Osteoblast (primary cell): Measurements from ENCODE around the gene COX6A1. TPM values are rescaled to one million over a fixed set of nuclear protein-coding genes. Genes with fewer than 3 reads are reported as not detected.

Experiments used
- DNase-seq: peaks from one replicate; pipeline ENCODE4 v3.0.0; 2011; ENCODE audit warnings: low spot score, mixed read lengths; ENCODE audit not compliant: insufficient read length; ENCODE audit errors: missing footprints
- H2AFZ ChIP-seq: 2 replicates; pipeline ENCODE4 v1.6.0; 2011; ENCODE audit warnings: mild to moderate bottlenecking, low read length
- H3K27ac ChIP-seq: 2 replicates; pipeline ENCODE4 v1.5.1; 2011; ENCODE audit warnings: mild to moderate bottlenecking, low read depth, low read length, moderate library complexity
- H3K27me3 ChIP-seq: 2 replicates; pipeline ENCODE4 v1.6.0; 2012; ENCODE audit warnings: mild to moderate bottlenecking, control low read depth, inconsistent platforms, low read length, moderate library complexity; ENCODE audit not compliant: insufficient read depth
- H3K36me3 ChIP-seq: 2 replicates; pipeline ENCODE4 v1.5.1; 2011; ENCODE audit warnings: mild to moderate bottlenecking, low read length, control low read depth, moderate library complexity; ENCODE audit not compliant: insufficient read depth
- H3K4me1 ChIP-seq: 2 replicates; pipeline ENCODE4 v1.5.1; 2011; ENCODE audit warnings: mild to moderate bottlenecking, low read length, control low read depth, moderate library complexity; ENCODE audit not compliant: insufficient read depth
- H3K4me2 ChIP-seq: 2 replicates; pipeline ENCODE4 v1.6.0; 2011; ENCODE audit warnings: mild to moderate bottlenecking, low read length; ENCODE audit not compliant: insufficient read depth
- H3K4me3 ChIP-seq: fragments of 200-600 bp; sonication (generic); 3 replicates; pipeline ENCODE4 v1.5.1; 2012; ENCODE audit warnings: mild to moderate bottlenecking, low read length, inconsistent platforms; ENCODE audit not compliant: insufficient read depth
- H3K79me2 ChIP-seq: 2 replicates; pipeline ENCODE4 v1.6.0; 2012; ENCODE audit warnings: mild to moderate bottlenecking, low read length, control low read depth, inconsistent platforms; ENCODE audit not compliant: insufficient read depth
- H3K9me3 ChIP-seq: 2 replicates; pipeline ENCODE4 v1.5.1; 2011; ENCODE audit warnings: low read depth, low read length, control low read depth
- H4K20me1 ChIP-seq: 2 replicates; pipeline ENCODE4 v1.6.0; 2012; ENCODE audit warnings: mild to moderate bottlenecking, low read length, control low read depth; ENCODE audit not compliant: insufficient read depth
- CTCF ChIP-seq: IDR thresholded peaks from 2 replicates; pipeline ENCODE4 v1.5.1; 2011; ENCODE audit warnings: mild to moderate bottlenecking, low read depth, low read length, moderate library complexity; ENCODE audit errors: extremely low read depth
- total RNA-seq: library from RNA; depleted of rRNA; stranded (reverse); fragments of >200 nt; gene quantifications from 2 replicates; pipeline ENCODE4 v1.2.3, GENCODE V29; 2012

Gene COX6A1
- total RNA-seq, 1 donor: 256 TPM

- Histone ChIP-seq H3K36me3 (peaks cover 17% of the 10 kb centered on the region), H3K4me2 (peak overlapping the region; percentile 89), H2AFZ (peak overlapping the region; percentile 87), H3K27me3 (no peaks in the 10 kb centered on the region), H3K27ac (peak overlapping the region; percentile 64), H3K79me2 (peaks cover 65% of the 10 kb centered on the region), H4K20me1 (peaks cover 35% of the 10 kb centered on the region), H3K9me3 (no peaks in the 10 kb centered on the region), H3K4me1 (peaks cover 19% of the 10 kb centered on the region), H3K4me3 (peak overlapping the region; percentile 82)
- no peak for DNase-seq
- no peak for TF ChIP-seq CTCF
Observed at GRCh38 chr12:120470150-120470784, 32.4 kb downstream of the COX6A1 start.

GRCh38 chr12:120472521-120472920 lies 34.6 kb downstream of the COX6A1 start:
- Histone ChIP-seq H4K20me1 (peaks cover 17% of the 10 kb centered on the region), H2AFZ (no peak overlapping the region), H3K36me3 (peaks cover 1% of the 10 kb centered on the region), H3K4me3 (no peak overlapping the region), H3K27me3 (no peaks in the 10 kb centered on the region), H3K4me2 (no peak overlapping the region), H3K4me1 (peaks cover 19% of the 10 kb centered on the region), H3K79me2 (peaks cover 46% of the 10 kb centered on the region), H3K9me3 (no peaks in the 10 kb centered on the region), H3K27ac (no peak overlapping the region)
- DNase-seq: no peak
- no peak for TF ChIP-seq CTCF

- H4K20me1 ChIP-seq: peaks cover 3% of the 10 kb centered on the region
- no peaks in the 10 kb centered on the region for H3K9me3 ChIP-seq
- no peak overlapping the region for H3K4me3 ChIP-seq
- no peaks in the 10 kb centered on the region for H3K36me3 ChIP-seq
- TF ChIP-seq CTCF: no peak
- no peaks in the 10 kb centered on the region for H3K27me3 ChIP-seq
- H3K4me1 ChIP-seq: peaks cover 14% of the 10 kb centered on the region
- peaks cover 31% of the 10 kb centered on the region for H3K79me2 ChIP-seq
- peak overlapping the region; percentile 6 for H3K4me2 ChIP-seq
- H2AFZ ChIP-seq: no peak overlapping the region
- H3K27ac ChIP-seq: no peak overlapping the region
- DNase-seq: no peak
Observed at GRCh38 chr12:120473807-120474615, 36.1 kb downstream of the COX6A1 start.

GRCh38 chr12:120474616-120474960 lies 36.7 kb downstream of the COX6A1 start:
- H3K9me3 ChIP-seq: no peaks in the 10 kb centered on the region
- H2AFZ ChIP-seq: no peak overlapping the region
- no peak overlapping the region for H3K27ac ChIP-seq
- peaks cover 4% of the 10 kb centered on the region for H4K20me1 ChIP-seq
- no peak overlapping the region for H3K4me3 ChIP-seq
- no peak for TF ChIP-seq CTCF
- H3K4me1 ChIP-seq: peaks cover 14% of the 10 kb centered on the region
- no peaks in the 10 kb centered on the region for H3K27me3 ChIP-seq
- H3K79me2 ChIP-seq: peaks cover 26% of the 10 kb centered on the region
- DNase-seq: peak; percentile 93
- H3K4me2 ChIP-seq: peak overlapping the region; percentile 6
- H3K36me3 ChIP-seq: no peaks in the 10 kb centered on the region
